ENCODE results near the gene SSBP1.
"Not testable (repeated sequence)": the region's sequence is repeated elsewhere in the genome, so short reads cannot be mapped to it uniquely, and the experiment has no call there.

SSBP1 gene

DNA sequence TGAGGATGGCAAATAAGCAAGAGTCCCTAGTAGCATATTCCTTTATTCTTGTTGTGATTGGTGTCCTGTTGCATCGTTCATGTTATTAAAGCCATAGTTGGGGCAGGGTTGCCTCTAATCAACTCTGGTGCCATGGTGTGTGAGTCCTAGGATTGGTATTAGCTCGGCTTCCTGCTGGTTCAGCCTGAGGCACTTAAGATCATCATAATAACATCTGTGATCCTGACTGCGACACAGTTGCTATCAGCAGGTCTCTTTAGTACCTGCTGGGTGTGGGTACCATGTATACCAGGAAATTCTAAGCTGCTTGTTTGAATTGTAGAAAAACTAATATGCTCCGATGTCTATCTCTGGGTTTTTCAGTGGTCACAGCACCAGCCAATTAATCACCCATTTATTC is 28.4 kb upstream of the SSBP1 start:
- no peak for DNase-seq

DNA sequence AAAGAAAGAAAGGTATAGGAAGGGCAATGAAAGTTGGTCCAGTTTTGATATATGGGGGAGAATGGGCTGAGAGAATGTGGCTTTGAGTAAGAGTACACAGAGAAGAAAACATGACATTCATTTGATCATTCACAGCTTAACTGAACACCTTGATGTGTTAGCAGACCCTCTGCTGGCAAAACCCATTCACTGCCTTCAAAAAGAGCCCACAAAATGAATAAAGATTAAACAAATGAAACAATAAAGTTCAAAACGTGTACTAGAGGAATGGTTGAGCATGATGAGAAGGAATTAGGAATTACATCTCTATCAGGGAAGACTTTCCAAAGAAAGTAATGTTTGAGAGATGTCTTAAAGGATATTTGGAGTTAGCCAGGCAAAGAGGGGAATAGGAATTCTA is 27.9 kb upstream of the SSBP1 start:
- DNase-seq = no peak

DNA sequence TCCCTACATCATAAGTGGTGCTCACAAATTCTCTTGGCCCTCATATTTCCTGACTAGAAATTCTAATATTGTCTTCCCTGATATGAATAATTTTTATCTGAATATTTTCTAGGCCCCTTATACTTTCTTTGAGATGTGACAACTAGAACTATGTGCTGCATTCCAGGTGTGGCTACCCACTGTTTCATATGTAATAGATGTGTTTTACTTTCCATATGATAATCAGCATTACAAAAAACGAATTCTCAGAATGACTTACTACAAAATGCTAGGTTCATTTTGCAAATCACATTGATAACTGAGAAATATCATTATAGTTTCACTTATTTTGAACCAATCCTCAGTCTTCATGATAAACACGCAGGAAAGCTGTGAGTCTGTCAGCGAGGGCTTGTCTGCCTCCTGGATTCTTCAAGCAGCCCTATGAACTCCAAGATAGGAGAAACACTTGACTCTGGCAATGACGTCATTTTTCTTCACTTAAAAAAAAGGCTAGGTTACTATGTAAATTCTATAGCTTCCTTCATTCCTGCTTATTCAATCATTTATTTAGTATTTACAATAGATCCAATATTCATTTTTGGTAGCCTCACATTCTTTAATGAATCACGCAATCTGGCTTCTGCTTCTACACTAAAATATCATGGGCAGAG is 25.4 kb upstream of the SSBP1 start:
- DNase-seq = no peak

DNA sequence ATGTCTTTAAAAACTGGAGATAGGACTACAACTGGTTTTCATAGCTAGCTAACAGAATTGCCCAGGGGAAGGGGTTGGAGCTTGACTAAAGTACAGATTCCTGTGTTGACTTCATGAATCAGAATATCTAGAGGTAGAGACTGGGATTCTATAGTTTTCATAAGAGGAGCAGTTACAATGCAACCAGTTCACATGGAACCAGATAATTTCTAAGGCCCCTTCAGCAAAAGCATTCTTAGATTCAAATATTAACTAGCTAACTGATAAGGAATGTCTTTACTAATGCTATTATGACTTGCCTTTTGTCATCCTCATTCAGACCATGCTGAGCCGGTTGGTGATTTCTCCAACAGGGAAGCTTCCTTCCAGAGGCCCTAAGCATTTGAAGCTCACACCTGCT is 24.3 kb upstream of the SSBP1 start:
- DNase-seq = no peak

DNA sequence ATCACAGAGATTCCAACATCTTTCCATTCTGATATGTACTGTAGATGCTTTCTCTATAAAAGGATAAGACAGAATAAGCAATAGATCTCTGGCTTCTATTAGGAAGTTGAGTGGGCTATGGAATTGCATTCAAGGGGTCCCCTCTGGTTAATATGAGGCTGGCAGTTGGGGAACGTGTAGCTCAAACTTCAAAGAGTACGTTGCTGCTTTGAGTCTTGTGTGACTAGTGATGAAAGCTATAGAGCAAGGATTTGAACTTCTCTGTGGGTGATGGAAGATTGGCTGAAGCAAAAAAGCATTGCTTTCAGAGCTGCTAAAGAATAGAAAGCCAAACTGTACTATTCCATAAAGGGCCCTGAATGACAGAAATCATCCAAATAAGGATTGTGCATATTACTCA is 23.6 kb upstream of the SSBP1 start:
- DNase-seq = no peak

DNA sequence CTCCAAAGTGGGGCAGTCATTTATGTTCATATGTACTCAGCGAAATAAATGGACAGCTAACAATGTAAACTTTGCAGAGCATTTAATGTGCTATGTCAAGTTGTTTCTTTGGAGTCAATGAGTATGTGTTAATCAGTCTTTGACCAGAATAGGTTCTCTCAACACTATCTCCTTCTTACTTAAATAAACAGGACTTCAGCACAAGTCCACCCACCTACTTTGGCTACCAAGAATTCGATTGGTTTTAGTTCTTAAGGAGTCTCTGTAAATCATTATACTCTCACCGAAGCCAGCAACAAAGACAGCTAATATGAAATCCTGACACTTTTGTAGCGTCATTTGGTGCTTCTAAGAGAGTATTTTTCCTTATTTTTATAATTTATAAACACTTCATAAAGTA is 23.1 kb upstream of the SSBP1 start:
- DNase-seq = no peak

DNA sequence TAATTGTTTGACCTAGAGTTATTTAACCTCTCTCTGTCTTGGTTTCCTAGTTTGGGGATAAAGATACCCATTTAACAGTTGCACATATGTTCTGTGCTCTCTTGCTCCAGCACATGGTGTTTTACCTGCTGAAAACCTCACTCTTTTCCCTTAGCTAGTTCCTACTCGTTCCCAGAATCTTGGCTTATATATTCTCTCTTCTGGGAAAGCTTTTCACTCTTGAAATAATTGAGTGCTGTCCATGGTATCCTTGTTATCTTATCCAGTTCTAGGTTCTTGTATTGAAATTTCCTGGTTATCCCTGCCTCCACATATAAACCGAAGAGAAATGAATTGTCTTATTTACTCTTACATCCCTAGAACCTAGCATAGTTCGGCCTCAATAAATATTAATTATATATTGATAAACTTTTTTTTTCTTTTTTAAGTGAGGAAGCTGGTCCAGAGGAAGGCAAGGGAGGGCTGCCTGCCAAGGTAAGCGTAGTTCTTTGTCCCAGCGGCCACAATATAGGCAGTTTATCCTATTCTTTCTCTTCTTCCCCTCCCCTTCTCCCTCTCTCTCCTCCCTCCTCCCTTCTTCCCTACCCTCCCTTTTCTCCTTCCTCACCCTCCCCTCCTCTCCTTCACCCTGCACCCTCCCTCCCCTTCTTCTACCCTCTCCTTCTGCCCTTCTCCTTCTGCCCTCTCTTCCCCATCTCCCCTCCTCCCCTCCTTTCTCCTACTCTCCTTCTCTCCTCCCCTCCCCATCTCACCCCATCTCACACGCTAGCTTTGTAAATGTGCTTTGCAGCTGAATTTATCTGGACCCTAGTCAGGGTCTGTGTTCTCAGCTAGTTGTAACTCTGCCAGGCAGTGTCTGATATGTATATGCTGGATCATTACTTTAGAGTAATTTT is 22.1 kb upstream of the SSBP1 start:
- DNase-seq = no peak

DNA sequence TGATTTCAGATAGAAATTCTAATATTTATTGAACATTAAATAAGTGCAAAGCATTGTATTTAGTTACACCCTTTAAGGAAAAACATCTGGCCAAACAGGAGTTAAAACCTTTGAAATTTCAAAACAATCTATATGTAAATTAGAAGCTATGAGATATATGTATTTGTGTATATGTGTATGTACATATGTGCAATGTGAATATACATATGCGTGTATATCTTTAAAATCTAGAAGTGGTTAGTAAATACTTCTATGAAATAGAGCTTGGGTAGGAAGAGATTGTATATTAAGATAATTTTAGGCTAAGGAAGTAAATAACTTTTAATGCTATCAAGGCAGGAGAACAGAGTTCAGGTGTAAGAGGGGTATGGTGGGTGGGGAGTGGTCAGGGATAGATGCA is 20.7 kb upstream of the SSBP1 start:
- DNase-seq = no peak

DNA sequence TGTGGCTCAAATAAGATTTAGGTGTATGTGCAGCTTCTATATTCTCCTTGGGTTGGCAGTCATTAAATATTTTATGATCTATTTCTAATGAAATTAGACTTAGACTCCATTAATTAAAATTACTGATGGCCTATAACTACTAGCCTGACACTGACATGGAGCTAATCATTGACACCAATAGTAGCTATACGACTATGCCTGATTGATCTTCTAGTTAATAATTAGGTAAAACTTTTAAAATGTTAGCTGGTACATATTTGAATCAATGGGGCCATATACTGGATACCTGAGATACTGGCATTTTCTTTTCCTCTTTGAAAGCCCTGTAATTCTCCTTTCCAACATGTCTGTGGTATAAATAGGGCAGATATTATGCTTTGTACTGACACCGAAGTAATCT is 15.6 kb upstream of the SSBP1 start:
- DNase-seq = no peak

DNA sequence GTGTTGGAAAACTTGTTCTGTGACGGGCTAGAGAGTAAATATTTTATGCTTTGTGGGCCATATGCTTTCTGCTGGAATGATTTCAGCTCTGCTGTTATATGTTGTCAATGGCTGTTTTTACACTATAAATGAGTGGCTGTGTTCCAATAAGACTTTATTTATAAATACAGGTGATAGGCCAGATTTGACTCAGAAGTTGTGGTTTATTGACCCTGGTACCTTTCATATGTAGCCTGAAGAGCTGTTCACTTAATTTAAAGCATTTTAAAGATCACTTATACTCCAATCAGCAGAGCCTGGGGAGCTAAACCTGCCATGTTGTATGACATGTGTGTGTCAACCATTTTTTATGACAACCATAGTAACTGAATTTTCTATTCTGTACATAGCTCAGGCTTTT is 9.1 kb upstream of the SSBP1 start:
- no peak for DNase-seq

DNA sequence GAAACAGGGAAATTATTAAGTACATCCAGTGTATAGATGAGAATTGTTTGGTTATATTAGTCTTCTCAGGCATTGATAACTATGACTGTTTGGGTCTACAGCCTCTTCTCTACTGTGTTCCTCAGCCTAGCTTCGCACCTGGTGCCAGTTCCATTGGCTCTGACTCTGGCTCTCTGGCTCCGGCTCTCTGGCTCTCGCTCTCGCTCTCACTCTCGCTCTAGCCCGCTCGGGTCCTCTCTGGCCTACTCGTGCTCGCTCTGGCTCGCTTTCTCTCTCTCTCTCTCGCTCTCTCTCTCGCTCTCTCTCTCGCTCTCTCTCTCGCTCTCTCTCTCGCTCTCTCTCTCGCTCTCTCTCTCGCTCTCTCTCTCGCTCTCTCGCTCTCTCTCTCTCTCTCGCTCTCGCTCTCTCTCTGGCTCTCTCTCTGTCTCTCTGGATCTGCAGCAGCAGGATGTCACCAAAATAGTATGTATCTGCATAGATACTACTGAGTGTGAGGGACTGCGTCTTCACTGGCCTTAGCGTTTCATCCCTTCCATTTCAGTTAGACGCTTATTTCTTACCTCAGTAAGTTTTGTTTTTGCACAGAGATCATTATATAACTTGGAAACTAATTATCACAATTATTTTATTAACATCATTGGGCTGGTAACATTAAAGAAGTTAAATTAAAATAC is 6.5 kb upstream of the SSBP1 start:
- no peak for DNase-seq

DNA sequence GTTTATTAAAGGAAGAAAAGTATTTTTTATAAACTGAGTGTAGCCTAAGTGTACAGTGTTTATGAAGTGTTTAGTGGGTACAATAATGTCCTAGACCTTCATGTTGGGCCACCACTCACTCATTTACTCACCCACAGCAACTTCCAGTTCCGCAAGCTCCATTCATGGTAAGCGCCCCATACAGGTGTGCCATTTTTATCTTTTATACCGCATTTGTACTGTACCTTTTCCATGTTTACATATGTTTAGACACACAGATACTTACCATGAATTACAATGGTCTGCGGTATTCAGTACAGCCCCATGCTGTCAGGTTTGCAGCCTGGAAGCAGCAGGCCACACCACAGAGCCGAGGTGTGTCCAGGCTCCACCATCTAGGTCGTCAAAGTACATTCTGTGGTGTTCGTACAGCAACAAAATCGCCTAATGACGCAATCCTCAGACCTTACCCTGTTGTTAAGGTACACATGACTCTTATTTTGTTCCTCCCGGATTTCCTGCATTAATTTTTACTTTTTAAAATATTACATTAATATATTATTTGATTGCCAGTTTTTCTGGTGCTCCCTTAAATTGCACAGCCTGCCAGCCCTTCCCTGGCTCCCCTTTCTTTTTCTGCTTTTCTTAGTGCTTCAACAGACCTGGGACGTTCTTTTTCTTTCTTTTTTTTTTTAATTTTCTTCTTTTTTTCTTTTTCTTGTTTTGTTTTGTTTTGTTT is 881 bp upstream of the SSBP1 start:
- peak; percentile 33 for DNase-seq

DNA sequence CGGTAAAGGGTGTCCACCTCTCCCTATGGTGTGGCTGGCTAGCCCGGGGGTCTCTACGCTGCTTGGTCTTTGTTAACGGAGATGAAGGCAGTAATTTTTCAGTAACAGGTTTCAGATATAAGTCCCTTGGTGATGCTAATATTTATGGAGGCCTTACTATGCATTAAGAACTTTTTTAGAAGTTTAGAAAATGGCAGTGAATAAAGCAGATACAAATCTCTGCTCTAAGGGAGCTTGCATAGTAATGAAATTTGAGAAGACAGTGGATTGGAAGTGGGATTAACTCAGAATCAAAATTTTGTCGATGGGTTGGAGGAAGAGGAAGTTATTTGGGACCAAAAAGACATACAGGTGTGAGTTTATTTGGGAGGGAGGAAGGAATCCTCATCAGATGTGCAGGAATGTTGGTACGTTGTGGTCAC is 445 bp downstream of the SSBP1 start:
- no peak for DNase-seq

DNA sequence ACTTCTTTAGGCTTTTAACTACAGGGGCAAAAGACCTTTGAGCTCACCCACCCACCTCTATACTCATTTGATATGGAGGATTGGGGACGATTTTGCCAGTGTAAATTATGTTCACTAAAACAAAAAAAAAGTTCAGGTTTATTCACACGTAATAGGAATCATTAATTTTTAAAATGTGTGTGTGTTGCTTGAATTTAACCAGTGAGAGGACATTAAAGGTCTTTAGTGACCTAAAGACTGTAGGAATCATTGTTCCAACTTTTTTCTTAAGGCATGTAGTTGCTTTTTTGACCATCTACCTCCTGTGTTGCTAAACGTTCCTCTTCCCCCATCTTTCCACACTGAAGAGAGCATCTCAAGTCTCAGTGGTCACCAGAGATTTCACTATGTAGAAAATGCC is 1.1 kb downstream of the SSBP1 start:
- no peak for DNase-seq

DNA sequence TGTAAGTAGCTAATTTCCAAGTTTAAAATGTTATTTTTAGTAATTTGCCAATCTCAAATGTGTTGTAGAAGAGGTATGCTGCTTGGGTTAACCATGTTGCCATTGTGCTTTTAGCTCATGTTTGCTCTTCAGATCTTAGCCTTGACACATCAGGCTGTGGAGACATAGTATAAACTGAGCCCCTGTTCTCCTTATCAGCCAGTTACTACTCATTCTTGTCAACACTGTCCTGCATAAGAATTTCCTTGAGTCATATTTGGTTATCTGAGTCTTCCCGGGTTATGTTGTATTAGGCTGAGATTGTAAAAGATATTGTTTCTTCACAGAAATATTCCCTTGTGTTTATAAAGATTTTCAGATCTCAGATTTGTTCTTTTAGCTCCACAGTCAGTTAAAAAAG is 4.1 kb downstream of the SSBP1 start:
- DNase-seq = no peak

DNA sequence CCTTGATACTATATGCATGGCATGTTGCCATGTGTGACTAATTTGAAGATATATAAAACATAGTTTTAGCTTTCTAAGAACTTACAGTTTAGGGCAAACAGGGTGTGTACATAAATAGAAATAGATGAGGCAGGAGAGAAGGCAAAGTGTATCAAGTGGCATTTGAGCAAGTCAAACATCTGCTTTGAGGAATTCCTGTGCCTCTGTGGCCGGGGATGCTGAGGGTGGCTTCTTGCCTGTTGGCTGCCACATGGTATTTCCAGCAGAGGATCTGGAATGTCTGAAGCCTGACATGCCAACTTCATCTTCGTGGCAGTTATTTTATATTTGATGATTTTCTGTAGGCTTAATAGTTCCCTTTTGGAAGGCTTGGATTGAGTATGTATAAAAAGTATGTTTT is 6.0 kb downstream of the SSBP1 start:
- no peak for DNase-seq

DNA sequence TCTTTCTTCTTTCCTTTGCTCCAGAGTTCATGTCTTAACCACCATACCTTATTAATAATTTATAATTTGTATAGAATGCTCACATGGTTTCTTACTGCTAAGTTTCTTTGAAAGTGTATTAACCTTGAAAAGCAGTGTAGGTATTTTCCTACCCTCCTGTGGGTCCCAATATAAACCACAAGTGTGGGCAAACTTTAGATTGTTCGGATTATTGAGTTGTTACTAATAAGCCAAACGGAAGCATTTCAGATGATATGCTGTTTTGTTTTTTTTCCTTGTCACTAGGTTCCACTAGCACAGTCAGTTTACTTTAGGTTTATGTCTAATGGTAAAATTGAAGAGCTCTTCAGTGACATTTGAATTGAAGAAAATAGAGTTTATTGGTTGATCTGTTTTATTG is 10.2 kb downstream of the SSBP1 start:
- no peak for DNase-seq

DNA sequence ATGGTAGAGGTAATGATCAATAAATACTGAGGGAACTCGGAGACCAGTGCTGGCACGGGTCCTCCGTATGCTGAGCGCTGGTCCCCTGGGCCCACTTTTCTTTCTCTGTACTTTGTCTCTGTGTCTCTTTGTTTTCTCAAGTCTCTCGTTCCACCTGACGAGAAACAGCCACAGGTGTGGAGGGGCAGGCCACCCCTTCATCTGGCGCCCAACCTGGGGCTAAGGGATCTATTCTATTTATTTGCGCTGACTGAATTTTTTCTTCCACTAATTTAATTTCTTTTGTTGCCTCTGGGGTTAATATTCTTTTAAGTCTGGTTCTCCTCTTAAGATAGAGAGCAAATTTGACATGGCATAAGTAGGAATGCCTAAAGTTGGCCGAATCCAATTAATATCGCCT is 13.7 kb downstream of the SSBP1 start:
- not testable (repeated sequence) for DNase-seq

DNA sequence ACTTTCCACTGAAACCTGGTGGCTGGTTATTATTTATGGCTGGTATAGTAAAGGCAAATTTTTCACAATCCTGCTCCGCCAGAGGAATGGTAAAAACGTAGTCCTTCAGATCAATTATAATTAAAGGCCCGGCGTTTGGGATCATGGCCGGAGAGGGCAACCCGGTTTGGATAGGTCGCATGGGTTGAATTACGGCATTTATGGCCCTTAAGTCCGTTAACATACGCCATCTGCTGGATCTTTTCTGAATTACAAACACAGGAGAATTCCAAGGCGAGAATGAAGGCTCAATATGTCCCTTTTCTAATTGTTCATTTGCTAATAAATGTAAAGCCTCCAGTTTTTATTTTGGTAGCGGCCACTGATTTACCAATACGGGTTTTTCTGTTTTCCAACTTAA is 14.5 kb downstream of the SSBP1 start:
- no peak for DNase-seq

DNA sequence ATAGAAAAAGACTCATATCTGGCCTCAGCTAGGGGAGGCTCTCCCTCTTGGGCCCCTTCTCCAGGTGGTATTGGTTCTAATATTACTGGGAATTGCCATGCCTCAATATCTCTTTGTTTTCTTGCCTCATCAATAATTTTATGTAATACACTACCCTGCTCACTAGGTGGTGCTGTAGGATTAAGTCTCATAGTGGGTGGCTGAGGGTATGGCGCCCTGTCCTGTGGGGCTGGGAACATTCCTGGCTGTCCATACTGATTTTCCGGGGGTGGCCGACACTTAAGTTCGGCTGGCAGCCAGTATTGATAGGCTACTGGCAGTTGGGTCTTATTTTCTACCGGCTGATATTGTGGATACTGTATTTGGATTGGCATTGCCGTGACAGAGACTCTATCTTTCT is 16.8 kb downstream of the SSBP1 start:
- no peak for DNase-seq

DNA sequence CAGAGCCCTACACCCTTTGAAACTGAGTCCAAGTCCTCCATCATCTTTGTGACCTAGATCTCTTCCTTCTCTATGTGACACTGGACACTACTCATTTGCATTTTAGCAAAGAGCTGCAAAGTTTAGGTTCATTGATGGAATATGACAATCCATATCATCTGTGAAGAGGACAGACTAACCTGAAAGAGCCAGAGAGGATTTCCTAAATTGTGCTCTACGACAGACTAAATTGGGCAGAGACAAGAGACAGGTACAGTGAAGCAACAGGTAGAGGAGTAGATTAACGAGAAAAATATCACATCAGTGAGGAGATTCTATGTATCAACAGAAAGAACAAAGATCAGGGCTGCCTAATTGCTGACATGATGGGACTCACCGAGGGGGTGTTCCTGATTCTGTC is 25.6 kb downstream of the SSBP1 start, which contains the start of gene TAS2R3:
TAS2R3 (plus strand) TSS at position 301 of the 400 bp plus-strand sequence; CDS start at position 363, 62 bp downstream.
- DNase-seq = no peak

DNA sequence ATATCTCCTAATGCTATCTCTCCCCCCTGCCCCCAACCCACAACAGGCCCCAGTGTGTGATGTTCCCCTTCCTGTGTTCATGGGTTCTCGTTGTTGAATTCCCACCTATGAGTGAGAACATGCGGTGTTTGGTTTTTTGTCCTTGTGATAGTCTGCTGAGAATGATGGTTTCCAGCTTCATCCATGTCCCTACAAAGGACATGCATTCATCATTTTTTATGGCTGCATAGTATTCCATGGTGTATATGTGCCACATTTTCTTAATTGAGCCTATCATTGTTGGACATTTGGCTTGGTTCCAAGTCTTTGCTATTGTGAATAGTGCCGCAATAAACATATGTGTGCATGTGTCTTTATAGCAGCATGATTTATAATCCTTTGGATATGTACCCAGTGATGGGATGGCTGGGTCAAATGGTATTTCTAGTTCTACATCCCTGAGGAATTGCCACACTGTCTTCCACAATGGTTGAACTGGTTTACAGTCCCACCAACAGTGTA is 32.0 kb downstream of the SSBP1 start:
- DNase-seq = not testable (repeated sequence)

DNA sequence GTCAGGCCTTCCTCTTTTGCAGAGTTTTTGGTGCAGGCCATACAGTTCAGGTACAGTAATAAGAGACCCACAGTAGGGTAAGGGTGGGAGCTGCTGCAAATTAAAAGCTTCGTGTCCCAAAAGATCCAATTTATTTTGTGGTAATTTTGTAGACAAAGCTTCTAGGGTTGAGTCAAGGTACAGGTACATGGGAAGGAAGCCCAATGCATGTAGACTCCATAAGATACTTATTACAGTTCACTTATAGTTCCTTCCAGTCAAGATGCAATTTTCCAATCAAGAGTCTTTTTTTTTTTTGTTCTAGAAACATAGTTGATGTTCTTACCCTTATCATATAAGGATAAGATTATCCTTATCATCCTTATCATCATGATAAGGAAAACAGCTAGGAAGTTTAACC is 38.2 kb downstream of the SSBP1 start, which contains the start of gene TAS2R4:
TAS2R4 (plus strand) TSS at position 301 of the 400 bp plus-strand sequence. CDS start 1,815 bp downstream, outside the sequence.
- DNase-seq = no peak

All from SHP77 treated with DMSO at 0.1 percent for 48 hours (cell line).